GM18858 (cell line): ENCODE data around the gene EDRF1.
A peak's percentile ranks its signal among the peaks of the same experiment; 100 is the strongest.
"Not testable (repeated sequence)": the region's sequence is repeated elsewhere in the genome, so short reads cannot be mapped to it uniquely, and the experiment has no call there.

Source experiments
- ATAC-seq: cut with Tn5 transposase; IDR thresholded peaks from one replicate; pipeline ENCODE4 v1.9.1; 2021; ENCODE audit not compliant: unreplicated experiment

EDRF1 gene

GRCh38 chr10:125708971-125709503 is 10.5 kb upstream of the EDRF1 start:
- no peak for ATAC-seq

GRCh38 chr10:125709553-125710474 is 9.7 kb upstream of the EDRF1 start:
- ATAC-seq, result no peak

- ATAC-seq, result no peak
These were observed 8.3 kb upstream of the EDRF1 start for GRCh38 chr10:125711110-125711750.

- ATAC-seq, result not testable (repeated sequence)
These were observed 4.8 kb upstream of the EDRF1 start for GRCh38 chr10:125714728-125715127.

- ATAC-seq, result no peak
These were observed 483 bp downstream of the EDRF1 start for GRCh38 chr10:125720002-125720382.

- ATAC-seq, result peak; percentile 42
These were observed 1.5 kb downstream of the EDRF1 start for GRCh38 chr10:125721035-125721434.

GRCh38 chr10:125722811-125723210 is 3.3 kb downstream of the EDRF1 start:
- ATAC-seq, result no peak

GRCh38 chr10:125726914-125727313 is 7.4 kb downstream of the EDRF1 start:
- no peak for ATAC-seq

GRCh38 chr10:125727436-125727835 is 7.9 kb downstream of the EDRF1 start:
- no peak for ATAC-seq

GRCh38 chr10:125734148-125734547 is 14.6 kb downstream of the EDRF1 start:
- no peak for ATAC-seq

GRCh38 chr10:125734823-125735222 is 15.3 kb downstream of the EDRF1 start:
- ATAC-seq, result no peak

- no peak for ATAC-seq
These were observed 18.7 kb downstream of the EDRF1 start for GRCh38 chr10:125738206-125738605.

GRCh38 chr10:125739994-125740679 is 20.6 kb downstream of the EDRF1 start:
- ATAC-seq, result no peak

- ATAC-seq, result no peak
These were observed 23.0 kb downstream of the EDRF1 start for GRCh38 chr10:125742465-125742864.

- no peak for ATAC-seq
These were observed 25.4 kb downstream of the EDRF1 start for GRCh38 chr10:125744909-125745308.

- no peak for ATAC-seq
These were observed 27.9 kb downstream of the EDRF1 start for GRCh38 chr10:125747417-125747816.

- no peak for ATAC-seq
These were observed 36.7 kb downstream of the EDRF1 start for GRCh38 chr10:125756196-125756595.

- no peak for ATAC-seq
These were observed 37.5 kb downstream of the EDRF1 start for GRCh38 chr10:125756853-125757487.

GRCh38 chr10:125757742-125758141 is 38.2 kb downstream of the EDRF1 start:
- no peak for ATAC-seq

- ATAC-seq, result no peak
These were observed 42.5 kb downstream of the EDRF1 start for GRCh38 chr10:125761961-125762360.
